NCI-H82 treated with DMSO at 0.1 percent for 48 hours (cell line): ENCODE results near the gene PLCB4.

Experiments
- DNase-seq: peaks from one replicate; lab custom pipeline; 2025; ENCODE audit not compliant: unreplicated experiment; lab: John Stamatoyannopoulos, UW

Gene PLCB4

DNA sequence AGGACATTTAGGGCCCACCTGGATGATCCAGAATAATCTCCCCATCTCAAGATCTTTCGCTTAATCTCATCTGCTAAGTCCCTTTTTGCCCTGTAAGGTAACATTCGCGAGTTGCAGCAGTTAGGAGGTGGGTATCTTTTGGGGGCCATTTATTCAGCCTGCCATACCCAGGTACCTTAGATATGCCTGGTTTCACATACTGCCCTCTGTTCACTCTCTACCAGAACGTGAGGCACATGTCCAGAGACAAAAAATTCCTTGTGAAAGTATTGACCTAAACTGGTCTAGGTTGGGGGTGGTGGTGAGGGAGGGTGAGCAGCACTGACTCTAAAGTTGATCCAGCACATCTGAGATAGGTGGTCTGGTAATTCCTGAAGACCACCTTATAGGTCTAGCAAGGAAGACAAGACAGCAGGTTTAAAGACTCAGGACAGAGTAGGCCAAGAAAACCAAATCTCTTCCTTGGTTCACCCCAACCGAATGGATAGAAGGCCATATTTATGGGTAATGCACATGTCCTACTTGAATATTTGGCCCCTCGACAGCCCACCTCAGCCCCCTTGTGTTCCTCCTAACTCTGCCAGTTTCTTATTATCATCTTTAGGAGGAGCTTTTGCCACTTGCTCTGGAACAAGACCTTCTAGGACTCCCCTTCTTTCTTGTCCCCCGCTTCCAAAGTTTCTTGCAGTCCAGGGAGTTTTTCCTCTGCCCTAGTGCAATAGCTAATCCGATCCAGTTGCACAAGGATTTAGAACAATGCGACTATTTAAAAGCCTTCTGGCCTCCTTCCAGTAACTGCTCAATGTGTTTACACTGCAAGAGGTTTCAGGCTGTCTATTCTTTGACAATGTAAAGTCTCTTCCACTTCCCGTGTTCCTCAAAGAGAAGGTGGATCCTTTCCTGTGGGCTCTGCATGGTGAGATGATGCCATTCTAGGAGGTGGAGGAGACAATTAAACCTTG, 232.5 kb downstream of the PLCB4 start:
- DNase-seq = peak; percentile 45

DNA sequence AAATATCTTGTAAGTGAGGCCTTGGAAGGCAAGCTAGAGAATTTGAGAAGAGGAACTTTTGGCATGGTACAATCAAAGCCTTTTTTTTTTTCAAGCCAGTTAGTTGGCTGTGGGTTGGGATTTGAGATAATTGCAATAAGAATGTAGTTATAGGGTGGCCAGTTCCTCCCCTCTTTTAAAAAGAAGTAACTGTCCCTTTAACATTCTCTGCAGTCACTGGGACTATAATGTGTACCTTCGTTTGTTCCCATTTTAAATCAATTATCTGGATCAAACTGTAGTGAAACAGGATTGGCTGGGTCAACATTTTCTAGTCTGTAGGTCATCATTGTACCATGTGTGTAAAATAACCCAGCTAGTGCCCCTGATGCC, 233.2 kb downstream of the PLCB4 start:
- DNase-seq = no peak

DNA sequence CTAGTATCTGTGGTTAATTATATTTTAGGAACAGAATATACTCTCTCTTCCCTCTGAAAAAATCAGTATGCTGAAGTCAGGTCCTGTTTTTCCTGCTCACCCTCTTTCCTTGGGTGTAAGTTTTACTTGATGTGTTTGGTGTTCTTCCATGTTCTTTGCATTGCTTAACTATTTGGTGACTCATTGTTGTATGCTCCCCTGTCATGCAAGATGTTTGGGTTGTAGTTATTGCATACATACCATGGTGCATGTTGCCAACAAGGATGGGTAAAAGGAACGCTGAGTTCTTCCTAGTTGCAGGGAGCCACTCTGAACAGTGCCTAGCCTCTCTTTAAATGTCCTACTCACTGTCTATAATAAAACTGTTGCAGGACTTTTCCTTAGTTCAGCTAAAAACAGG, 237.6 kb downstream of the PLCB4 start:
- DNase-seq = no peak

DNA sequence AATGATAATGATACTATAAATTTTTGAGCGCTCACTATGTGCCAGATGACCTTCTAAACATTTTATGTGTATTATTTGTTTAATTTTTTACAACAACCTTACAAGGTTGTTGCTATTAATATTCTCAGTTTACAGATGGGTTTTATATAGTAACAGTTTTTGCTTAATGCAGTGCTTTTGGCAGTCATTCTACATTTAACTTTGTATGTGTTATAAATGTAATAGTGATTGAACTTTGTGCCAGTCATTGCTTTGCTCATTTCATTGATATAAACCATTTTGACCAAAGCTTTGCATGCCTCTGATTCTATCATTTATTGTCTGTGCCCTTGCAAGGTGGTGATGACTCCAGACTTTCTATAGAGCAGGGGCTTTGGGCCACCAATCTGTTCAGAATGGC, 239.2 kb downstream of the PLCB4 start:
- DNase-seq = no peak

DNA sequence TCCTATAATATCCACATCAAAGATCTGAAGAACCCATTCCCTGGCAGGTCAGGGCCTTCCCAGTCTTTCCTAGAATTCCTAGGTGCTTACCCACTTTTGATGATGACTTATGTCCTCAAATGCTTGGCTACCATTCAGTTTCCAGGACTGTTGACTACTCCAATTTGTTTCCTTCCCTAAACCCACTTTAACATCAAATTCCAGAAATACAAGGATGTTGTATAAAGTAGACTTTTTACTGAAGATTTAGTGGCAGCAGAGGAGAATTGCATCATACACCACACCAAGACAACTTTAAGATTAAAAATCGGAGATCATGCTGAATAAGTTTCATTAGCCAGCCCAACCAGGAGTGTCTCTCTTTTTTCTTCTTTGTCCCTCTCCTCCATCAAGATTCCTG, 242.2 kb downstream of the PLCB4 start:
- DNase-seq = no peak

DNA sequence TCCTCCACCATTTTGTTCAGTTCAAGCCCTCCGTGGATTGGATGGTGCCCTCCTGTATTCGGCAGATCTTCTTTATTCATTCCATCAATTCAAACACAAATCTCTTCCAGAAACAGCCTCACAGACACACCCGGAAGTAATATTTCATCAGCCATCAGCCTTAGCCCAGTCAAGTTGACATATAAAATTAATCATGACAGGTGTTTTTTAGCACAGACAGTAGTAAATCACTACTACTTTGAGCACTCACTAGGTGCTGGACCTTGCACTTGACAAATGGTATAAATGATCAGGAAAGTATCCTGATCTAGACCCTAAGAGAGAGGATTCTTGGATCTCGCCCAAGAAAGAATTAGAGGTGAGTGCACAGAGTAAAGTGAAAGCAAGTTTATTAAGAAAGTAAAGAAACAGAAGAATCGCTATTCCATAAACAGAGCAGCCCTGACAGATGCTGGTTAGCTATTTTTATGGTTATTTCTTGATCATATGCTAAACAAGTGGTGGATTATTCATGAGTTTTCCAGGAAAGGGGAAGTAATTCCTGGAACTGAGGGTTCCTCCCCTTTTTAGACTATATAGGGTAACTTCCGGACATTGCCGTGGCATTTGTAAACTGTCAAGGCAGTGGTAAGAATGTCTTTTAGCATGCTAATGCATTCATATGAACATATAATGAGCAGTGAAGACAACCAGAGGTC, 250.9 kb downstream of the PLCB4 start:
- DNase-seq = no peak

DNA sequence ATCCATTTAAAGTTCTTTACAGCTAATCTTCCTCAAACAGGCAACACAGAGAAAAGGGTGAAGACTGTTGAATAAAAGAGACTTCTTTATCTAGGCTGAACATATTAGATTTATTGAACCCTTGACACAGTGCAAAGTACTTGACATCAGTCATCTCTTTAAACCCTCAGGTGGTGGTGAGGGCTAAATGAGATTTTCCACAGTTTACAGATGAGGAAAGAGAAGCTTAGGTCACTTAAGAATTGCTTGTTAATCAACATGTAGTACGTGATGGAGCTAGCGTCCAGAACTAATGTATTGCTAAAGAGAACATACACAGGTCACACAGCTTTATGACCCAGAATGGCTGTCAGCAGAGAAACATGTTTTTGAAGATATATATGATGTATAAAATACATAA, 252.1 kb downstream of the PLCB4 start:
- DNase-seq = no peak

DNA sequence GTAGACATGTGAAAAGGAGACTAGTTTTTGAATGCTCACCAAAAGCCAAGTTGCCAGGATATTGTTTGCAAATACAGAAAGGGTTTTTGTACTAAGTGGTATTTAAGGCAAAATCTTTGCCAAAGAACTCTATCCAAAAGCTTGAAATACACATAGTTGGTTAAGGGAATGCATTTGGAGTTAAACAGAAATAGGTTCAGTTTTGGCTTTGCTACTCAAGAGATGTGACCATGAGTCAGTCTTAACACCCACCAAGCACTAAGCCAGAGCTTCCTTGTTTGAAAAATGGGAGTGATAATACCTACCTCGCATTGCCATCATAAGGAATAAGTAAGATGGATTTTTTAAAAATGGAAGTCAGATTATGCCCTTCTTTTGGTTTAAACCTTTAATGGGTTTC, 253.8 kb downstream of the PLCB4 start:
- no peak for DNase-seq

DNA sequence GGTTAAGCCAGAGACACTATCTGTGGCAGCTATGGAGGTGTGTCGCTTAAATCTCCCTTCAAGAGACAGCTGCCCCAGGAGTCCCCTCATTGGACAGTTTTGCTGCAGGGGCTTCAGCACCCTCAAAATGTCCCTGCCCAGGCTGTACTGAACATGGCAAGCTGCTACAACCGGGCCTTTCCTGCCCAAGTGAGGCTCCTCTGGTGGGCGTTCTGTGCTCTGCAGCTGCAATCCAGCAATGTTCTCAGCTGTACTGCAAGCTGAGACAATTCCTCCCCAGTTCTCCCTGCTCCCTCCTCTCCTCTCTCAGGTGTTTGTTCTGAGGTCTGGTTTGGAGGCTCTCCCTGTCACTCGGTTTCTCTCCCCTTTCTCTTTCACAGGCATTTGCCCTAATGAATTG, 254.7 kb downstream of the PLCB4 start:
- DNase-seq = no peak

DNA sequence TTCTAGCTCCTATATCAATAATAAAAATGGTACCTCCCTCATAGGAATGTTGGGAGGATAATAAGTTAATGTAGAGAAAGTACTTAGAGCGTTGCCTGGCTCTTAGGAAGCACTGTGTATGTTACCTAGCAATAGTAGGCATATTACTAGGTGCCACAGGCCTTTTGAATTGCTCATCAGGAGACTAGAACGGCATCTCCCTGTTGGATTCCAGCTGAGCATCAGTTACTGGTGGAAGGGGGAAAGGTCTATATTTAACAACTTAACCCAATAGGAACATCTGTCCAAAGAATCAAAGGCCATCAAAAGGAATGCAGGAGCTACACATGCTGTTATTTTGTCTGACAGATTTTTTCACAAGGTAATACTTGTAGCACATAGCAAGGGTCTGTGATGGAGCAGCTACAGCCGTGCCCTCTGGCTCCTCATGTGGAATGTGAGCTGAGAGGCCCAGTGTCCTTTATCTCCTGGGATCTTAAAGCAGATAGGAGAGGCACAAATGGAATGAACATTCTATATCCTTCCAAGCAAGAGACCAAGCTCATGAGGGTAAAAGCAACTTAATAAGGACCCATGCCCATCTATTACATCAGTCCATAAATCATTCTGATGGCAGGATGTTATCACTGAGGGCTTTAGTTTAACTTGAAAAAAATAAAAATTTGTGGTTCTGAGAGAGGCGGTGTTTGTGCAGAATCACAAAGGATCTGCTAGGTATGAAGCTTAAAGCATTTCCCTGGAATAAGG, 260.6 kb downstream of the PLCB4 start:
- DNase-seq = no peak

DNA sequence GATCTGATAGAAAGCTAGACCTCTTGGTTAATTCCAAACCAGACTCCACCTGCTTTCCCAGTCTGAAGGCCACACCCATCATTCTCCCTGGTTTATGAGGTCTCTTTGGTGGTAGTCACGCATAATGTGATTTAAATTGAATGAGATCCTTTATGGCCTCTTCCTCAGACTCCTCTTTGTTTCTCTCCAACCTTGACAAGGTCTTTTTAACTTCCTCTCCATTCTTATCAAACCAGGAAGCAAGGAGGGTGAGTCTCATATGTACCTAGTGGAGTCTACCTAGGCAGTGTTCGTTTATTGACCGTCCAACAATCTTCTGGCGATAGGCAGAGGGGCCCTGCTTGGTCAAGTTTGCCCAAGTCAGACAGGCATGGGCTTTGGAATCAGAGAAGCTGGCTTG, 261.3 kb downstream of the PLCB4 start:
- no peak for DNase-seq

DNA sequence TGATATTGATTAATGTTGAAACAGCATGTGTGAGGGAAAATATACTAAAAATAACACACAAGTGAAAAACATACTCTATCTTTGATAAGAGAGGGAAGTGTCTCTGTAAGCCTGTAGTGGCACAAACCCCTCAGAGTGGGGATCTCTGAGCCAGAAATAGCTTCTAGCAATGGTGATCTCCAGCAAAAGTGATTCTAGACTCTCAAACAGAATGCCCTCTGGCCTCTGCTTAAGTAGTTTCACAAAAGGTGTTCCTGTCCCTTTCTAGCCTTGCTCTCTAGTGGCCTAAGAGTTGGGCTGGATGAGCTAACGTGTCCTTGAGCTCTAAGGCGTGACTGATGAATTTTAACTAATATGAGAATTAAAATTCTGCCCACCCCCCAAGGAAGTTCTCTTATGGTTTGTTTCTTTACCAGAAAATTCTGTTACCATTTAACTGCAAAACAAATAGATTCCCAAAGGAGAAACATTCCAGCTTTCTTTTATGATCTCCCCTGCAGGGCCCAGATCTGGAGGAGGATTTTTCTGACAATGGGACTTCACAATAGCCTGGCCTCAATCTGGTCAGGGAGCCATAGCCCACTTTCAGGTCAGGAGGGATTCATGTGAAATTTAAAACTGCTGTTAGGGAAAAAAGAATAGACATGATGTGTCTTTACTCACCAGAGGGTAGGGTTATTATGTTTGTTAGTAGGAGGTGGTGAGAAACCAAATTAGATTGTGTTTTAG, 263.0 kb downstream of the PLCB4 start:
- DNase-seq = no peak

DNA sequence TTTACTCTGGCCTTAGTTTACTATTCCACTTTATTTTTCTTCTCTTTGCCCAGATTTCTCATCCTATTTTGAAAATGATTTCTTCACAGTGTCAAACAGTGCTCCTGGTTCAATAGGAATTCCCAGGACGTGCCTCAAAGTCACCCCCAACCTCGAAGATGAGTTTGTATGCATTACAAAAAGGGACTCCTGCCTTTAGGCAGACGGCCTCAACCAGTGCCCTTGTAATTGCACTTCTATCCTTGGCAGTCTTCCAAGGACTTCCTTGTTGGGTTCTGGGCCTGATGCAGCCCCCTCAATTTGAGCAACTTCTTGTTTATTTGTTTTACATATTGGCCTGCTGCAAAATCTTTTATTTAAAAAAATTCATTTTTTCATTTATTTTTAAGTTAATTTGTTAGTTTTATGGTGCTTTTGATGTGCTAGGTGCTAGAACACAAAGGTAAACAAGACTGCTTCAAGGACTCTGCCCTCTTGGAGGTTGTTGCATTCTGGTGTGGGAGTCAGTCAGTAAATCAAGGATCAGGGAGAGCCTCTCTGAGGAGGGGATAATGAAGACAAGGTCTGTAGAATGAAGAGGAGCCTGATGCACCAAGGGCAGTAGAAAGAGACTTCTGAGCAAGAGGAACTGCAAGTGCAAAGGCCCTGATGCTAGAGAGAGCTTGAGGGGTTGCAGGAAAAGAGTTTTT, 264.0 kb downstream of the PLCB4 start:
- DNase-seq = no peak

DNA sequence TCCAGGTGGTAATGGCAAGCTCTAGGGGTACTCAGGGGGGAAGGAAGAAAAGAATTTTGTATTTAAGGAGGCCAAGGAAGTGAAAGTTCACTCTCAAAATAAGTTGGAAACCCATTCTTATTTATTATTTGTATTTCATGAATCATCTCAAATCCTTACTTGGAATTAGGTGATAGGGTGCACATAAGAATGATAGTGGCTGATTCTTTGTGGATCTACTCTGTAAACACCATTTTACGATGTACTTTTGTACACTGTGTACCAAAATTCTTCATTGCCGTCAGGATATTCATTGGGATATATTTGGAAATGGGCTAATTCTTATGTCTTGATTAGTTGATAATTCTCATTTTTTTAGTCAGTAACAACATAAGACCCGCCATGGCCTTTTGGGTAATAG, 266.0 kb downstream of the PLCB4 start:
- DNase-seq = no peak

DNA sequence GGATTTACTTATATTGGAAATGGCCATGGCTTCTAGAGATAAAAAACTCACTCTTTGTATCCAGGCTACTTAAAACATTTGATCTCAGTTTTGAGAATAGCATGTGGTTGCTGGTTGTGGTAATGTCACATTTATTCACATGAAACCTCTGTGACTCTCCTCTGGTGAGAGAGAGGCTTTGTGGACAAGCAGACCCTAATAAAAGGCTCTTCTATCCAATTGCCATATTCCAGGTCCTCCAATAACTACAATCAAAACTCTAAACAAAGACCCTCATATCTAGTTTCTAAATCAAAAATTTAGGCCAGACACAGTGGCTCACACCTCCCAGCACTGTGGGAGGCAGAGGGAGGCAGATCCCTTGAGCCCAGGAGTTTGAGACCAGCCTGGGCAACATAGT, 269.2 kb downstream of the PLCB4 start:
- no peak for DNase-seq

DNA sequence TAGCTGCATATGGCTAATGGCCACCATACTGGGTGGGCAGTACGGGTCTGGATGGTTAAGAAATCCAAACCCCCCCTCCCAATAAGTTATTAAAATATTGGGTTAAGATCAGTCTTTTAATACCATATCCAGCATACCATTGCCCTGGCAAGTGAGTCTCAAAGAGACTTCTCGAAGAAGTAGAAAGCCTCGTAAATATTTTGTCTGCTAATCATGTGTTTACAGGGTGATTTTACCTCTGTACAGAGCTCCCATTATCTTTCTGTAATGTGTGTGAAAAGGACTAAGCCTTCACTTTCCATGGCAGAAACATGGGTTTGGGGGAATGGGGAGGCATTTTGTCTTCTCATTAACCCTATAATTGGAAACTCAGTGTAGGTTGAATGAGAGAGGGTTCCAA, 270.8 kb downstream of the PLCB4 start:
- no peak for DNase-seq

DNA sequence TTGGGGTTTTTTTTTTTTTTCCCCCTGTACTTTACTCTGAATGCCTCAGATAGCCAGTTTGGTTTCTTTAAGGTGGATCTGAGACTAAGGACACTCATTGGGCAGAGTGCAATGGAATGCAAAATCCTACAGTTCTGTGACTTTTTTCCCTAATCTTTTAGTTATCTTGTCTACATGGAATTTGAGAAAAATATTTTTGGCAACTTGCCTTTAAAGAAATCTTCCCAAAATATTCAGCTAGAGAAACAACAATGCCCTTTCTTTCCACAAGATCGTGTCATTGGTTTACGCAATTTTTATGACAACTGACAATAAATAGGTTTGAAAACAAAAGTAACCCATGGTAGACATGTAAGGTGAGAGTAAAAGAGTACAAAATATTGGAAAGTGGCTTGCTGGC, 273.8 kb downstream of the PLCB4 start:
- DNase-seq = no peak

DNA sequence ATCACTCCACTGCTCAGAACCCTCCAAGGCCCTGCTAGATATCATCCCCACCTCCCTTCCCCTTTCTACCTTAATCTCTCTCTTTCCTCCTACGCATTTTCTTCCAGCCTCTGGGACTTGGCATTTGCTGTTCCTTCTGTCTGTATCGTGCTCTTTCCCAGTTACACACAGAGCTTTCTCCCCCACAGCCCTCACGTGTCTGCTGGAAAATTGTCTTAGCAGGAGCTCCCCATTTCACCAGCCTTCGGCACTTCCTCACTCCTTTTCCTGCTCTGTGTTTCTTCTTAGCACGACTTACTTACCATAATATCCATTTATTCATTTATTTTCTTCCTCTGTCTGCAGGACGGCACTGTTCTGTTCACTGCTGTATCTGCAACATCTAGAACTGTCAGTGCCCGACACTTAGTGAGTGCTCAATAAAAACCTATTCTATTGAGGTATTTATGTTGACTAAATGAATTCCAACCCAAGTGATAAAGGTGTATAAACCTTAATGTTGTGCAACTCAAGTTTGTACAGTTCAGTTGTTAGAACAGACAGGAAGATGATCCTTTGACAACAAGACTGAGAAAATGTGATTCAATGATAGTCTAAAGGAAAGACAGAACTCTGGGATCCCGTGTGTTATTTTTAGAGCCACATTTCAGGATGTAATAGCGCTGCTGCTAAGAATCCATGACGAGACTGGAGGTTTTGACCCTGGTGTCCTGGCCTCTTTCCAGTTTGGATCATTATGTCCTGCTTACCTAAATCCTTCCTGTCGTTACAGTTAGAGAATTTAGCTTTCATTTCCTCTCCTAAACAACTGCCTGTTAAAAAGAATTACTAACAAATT, 275.4 kb downstream of the PLCB4 start:
- DNase-seq = no peak

DNA sequence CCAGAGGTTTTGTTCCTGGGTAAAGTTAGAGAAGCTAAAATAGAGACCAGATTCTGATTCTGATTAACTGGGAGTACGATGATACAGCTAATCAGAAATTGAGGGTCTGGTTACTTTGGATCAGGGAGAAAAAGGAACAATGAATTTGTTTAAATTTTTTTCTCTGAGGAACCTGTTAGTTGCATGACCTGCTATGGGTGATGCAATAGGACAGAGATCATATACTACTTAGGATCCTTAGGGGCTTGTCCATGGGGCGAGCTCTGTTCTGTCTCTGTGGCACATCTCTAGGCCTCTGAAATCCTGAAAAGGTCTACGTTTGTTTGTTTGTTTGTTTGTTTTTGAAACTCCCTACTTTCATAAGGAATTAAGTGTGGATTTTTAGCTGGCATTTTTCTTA, 279.4 kb downstream of the PLCB4 start:
- no peak for DNase-seq

DNA sequence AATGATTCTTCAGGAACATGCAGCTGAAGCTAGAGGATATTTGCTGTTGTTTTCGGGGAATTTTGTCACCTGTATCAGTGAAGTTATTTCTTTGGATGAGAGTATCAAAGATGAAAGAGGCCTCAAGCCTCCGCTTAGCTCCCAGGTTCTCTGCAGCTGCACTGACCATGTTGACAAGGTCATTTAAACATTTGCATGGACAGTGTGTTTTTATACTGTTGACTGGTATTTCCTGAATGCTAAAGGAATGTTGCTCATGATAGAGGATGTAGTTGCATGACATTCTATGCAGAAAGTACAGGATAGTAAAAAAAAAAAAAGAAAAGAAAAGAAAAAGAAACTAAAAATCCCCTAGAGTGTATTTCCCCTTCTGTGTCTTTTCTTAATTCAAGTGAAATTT, 279.9 kb downstream of the PLCB4 start:
- DNase-seq = no peak
